SH-SY5Y (cell line): Measurements from ENCODE around the gene AKR1C2.

ENCODE experiments used
- GATA2 ChIP-seq: IDR thresholded peaks from 2 replicates; pipeline ENCODE4 v1.6.1; 2011; ENCODE audit warnings: mild to moderate bottlenecking, low read depth, low read length
- GATA3 ChIP-seq: IDR thresholded peaks from 2 replicates; pipeline ENCODE4 v1.6.1; 2011; ENCODE audit warnings: low read depth, mild to moderate bottlenecking, low read length, moderate library complexity

- TF ChIP-seq GATA3 = no peak
- no peak for TF ChIP-seq GATA2
These were observed 31.7 kb upstream of the AKR1C2 start for GRCh38 chr10:5035356-5035755.
